GM12878 (cell line): Measurements from ENCODE around the gene DNAJA2. TPM values are rescaled to one million over a fixed set of nuclear protein-coding genes. Genes with fewer than 3 reads are reported as not detected.
A peak's percentile ranks its signal among the peaks of the same experiment; 100 is the strongest.

ENCODE experiments used
- ATAC-seq: fragments of 200-7000 bp; cut with Tn5 transposase; 3 replicates; pipeline ENCODE4 v1.9.1; 2020; ENCODE audit warnings: mild to moderate bottlenecking, moderate library complexity
- BruUV-seq: library from RNA; stranded (reverse); fragments of 400-500 nt; replicated peaks from 2 replicates; lab custom pipeline; 2021; lab: Mats Ljungman, UMichigan
- CTCF ChIA-PET: fragments of 300-600 bp; sonication (Branson Sonifier 250); formaldehyde crosslinking; extraction: SDS; loops from one replicate; lab custom pipeline; 2021; ENCODE audit warnings: inconsistent platforms; lab: Yijun Ruan, JAX
- POLR2A ChIA-PET: fragments of 350-600 bp; formaldehyde crosslinking; extraction: SDS; loops from one replicate; lab custom pipeline; 2021; ENCODE audit warnings: inconsistent platforms; lab: Charles Lee
- RAD21 ChIA-PET: fragments of 300-600 bp; sonication (Branson Sonifier 250); formaldehyde crosslinking; loops from one replicate; lab custom pipeline; 2023; ENCODE audit warnings: antibody characterized with exemption; ENCODE audit not compliant: unreplicated experiment; lab: Charles Lee
- SMC1A ChIA-PET: fragments of 300-600 bp; sonication (Branson Sonifier 250); formaldehyde crosslinking; loops from one replicate; lab custom pipeline; 2023; ENCODE audit not compliant: unreplicated experiment, uncharacterized antibody; lab: Charles Lee
- DNase-seq: peaks from one replicate; pipeline ENCODE4 v3.0.0-alpha.2; 2011; ENCODE audit warnings: low read depth, low spot score
- FAIRE-seq: peaks from 3 replicates; lab custom pipeline; 2011; peaks lifted over from hg19 to GRCh38; lab: Jason Lieb, UNC
- H2AFZ ChIP-seq: 2 replicates; pipeline ENCODE4 v1.6.0; 2011; ENCODE audit warnings: low read depth, low read length, control low read depth; ENCODE audit not compliant: control insufficient read depth
- H3K27ac ChIP-seq: 2 replicates; pipeline ENCODE4 v1.5.1; 2011; ENCODE audit warnings: control low read depth; ENCODE audit not compliant: control insufficient read depth, insufficient read depth
- H3K27me3 ChIP-seq, 2 experiments: replicated peaks in 1 of 2; 2 replicates each; pipeline versions ENCODE4 v1.6.0 to v1.6.1; 2011; ENCODE audit warnings: low read length in 1 of 2; ENCODE audit not compliant: control insufficient read depth in 2 of 2, insufficient read depth in 2 of 2
- H3K36me3 ChIP-seq, 2 experiments: 2 replicates each; pipeline ENCODE4 v1.5.1; 2011; ENCODE audit warnings: low read length in 1 of 2; ENCODE audit not compliant: control insufficient read depth in 2 of 2, insufficient read depth in 2 of 2
- H3K4me1 ChIP-seq: 2 replicates; pipeline ENCODE4 v1.6.1; 2011; ENCODE audit warnings: mild to moderate bottlenecking, low read length, moderate library complexity, mixed read lengths; ENCODE audit not compliant: control insufficient read depth, insufficient read depth
- H3K4me2 ChIP-seq: 2 replicates; pipeline ENCODE4 v1.6.0; 2011; ENCODE audit warnings: control low read depth; ENCODE audit not compliant: control insufficient read depth, insufficient read depth
- H3K4me3 ChIP-seq: fragments of 200-600 bp; sonication (generic); 2 replicates; pipeline ENCODE4 v1.5.1; 2016
- H3K79me2 ChIP-seq: 2 replicates; pipeline ENCODE4 v1.6.0; 2011; ENCODE audit warnings: low read length; ENCODE audit not compliant: control insufficient read depth, insufficient read depth
- H3K9ac ChIP-seq: 2 replicates; pipeline ENCODE4 v1.8.0; 2011; ENCODE audit warnings: low read length, control low read depth, mixed read lengths; ENCODE audit not compliant: control insufficient read depth, insufficient read depth
- H3K9me3 ChIP-seq: replicated peaks from 3 replicates; pipeline ENCODE4 v1.5.1; 2011; ENCODE audit warnings: mild to moderate bottlenecking, low read length; ENCODE audit not compliant: control insufficient read depth, insufficient read depth
- H4K20me1 ChIP-seq: 2 replicates; pipeline ENCODE4 v1.6.0; 2011; ENCODE audit not compliant: control insufficient read depth, insufficient read depth
- BCL11A ChIP-seq: IDR thresholded peaks from 2 replicates; pipeline ENCODE4 v1.6.1; 2011; ENCODE audit warnings: low read depth, low read length
- DPF2 ChIP-seq: fragments of 450-650 bp; IDR thresholded peaks from 2 replicates; pipeline ENCODE4 v1.6.1; 2017; ENCODE audit warnings: mild to moderate bottlenecking
- POLR2AphosphoS2 ChIP-seq: IDR thresholded peaks from 2 replicates; pipeline ENCODE4 v1.6.1; 2011; ENCODE audit warnings: low read depth, mild to moderate bottlenecking, low read length, improper control_type of control experiment, moderate library complexity
- RAD21 ChIP-seq: IDR thresholded peaks from 2 replicates; pipeline ENCODE4 v1.6.1; 2011; ENCODE audit warnings: mild to moderate bottlenecking, low read depth, low read length, moderate library complexity; ENCODE audit not compliant: insufficient read depth
- WGBS: methylation state at CpG from one replicate; pipeline ENCODE4 v1.1.6; 2016; ENCODE audit warnings: low lambda C conversion rate; ENCODE audit not compliant: insufficient replicate concordance, insufficient coverage; ENCODE audit errors: missing lambda C conversion rate; 5-methylcytosine and 5-hydroxymethylcytosine counted together
- in situ Hi-C: fragments of 300-500 bp; cut with MboI; formaldehyde crosslinking; loops from 9 replicates; pipeline ENCODE4 v1.14.3; 2018; ENCODE audit warnings: mixed read lengths
- intact Hi-C: fragments of 100-400 bp; cut with micrococcal nuclease; formaldehyde crosslinking; loops from one replicate; pipeline ENCODE4 v1.14.2; 2022; ENCODE audit not compliant: unreplicated experiment
- polyA plus RNA-seq, 11 experiments: library from polyadenylated mRNA; depleted of rRNA in 4 of 11; unstranded in 6 of 11; stranded (reverse) in 5 of 11; fragments of >200 nt; fragmentation: Nextera tagmentation in 4 of 11; fragmentation: Illumina TruSeq in 1 of 11; extraction: Ambion mirVana in 4 of 11; extraction: Trizol in 1 of 11; gene quantifications; 1 replicate in 1 of 11; 2 replicates in 10 of 11; pipeline versions ENCODE4 v1.2.1 to v1.2.3, GENCODE V29; 2011 to 2016; ENCODE audit warnings: inconsistent platforms in 2 of 11, missing spikeins in 2 of 11, low read depth in 1 of 11
- total RNA-seq, 4 experiments: library from RNA; depleted of rRNA in 3 of 4; stranded (reverse); fragments of >200 nt in 3 of 4; fragmentation: Illumina TruSeq in 1 of 4; extraction: Trizol in 1 of 4; gene quantifications; 2 replicates each; pipeline versions ENCODE4 v1.2.1 to v1.2.3, GENCODE V29; 2013 to 2021
- TF ChIP-seq, protein P1 (sequence below): fragments of 450-650 bp; IDR thresholded peaks from 2 replicates; pipeline ENCODE4 v1.6.1; 2017; ENCODE audit warnings: mild to moderate bottlenecking, moderate library complexity

Gene DNAJA2
- total and polyA plus RNA-seq, 10 of the 15 experiments (the other 5 are each of a cell fraction or from before 2014, with no cell fraction given), result 26.2 to 96.4 (median 58.1) TPM

DNA sequence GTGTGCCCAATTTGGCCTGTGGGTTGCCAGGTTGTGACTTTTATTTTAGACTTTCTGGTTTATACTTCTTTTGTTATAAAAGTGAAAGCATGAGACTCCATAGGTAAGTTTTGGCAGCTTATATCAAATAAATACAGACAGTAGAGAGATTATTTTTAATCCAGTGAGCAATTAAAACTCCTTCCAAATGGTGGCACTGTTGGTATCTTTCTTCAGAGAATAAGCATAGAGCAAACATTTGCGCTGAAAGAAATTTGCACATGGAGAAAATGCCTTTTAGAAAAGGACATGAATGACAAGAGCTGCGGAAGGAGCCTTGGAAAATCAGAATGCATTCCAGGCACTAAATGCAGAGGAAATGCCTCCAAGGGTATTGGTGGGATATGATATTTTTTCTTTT, 46.1 kb upstream of the DNAJA2 start:
- no peaks in the 10 kb centered on the region for H3K79me2 ChIP-seq
- H3K4me2 ChIP-seq, result no peak overlapping the region
- ATAC-seq (no peak), DNase-seq (no peak), FAIRE-seq (no peak)
- no peak overlapping the region for H3K4me3 ChIP-seq
- peaks cover 31% of the 10 kb centered on the region for H3K4me1 ChIP-seq
- no peak overlapping the region for H3K9ac ChIP-seq
- no peaks in the 10 kb centered on the region for H4K20me1 ChIP-seq
- SMC1A ChIA-PET, result interaction anchor here (0.7 to 3.6 kb wide), 13 partner anchors 9 to 1145 kb away, joined by 3 to 31 read pairs (median 5); partner anchors contain the start of genes DNAJA2 and NETO2
- in situ Hi-C loops (no loop called here), intact Hi-C loops (loop anchor here (5.0 kb wide), 1 partner anchor 123 kb away; the partner anchor contains the start of gene NETO2)
- H3K27me3 ChIP-seq, result no peaks in the 10 kb centered on the region
- 0 out of 2 replicates have a peak, but pooled peaks have one; percentile 5 for TF ChIP-seq RAD21
- no peak for TF ChIP-seq POLR2AphosphoS2
- H3K36me3 ChIP-seq, result no peaks in the 10 kb centered on the region
- no peak overlapping the region for H2AFZ ChIP-seq
- H3K27ac ChIP-seq, result no peak overlapping the region
- POLR2A ChIA-PET, result interaction anchor here (1.0 to 1.5 kb wide), 2 partner anchors 46 to 72 kb away, joined by 3 to 4 read pairs; partner anchors contain the start of gene DNAJA2
- H3K9me3 ChIP-seq, result no peaks in the 10 kb centered on the region; the same call in 2 of the 3 replicates
- BruUV-seq, result no TSS peak
- CTCF ChIA-PET, result interaction anchor here (0.6 to 3.4 kb wide), 18 partner anchors 11 to 484 kb away, joined by 3 to 41 read pairs (median 4); partner anchors contain the start of gene NETO2
- 96% methylated on average over 2 of the region's 2 CpGs for WGBS
- RAD21 ChIA-PET, result interaction anchor here (0.7 to 3.1 kb wide), 11 partner anchors 15 to 1145 kb away, joined by 3 to 29 read pairs (median 6); partner anchors contain the start of genes DNAJA2 and NETO2

GRCh38 chr16:47018223-47018891, 44.9 kb upstream of the DNAJA2 start:
- ATAC-seq, result peak; percentile 97
- Histone ChIP-seq H4K20me1 (no peaks in the 10 kb centered on the region), H3K79me2 (no peaks in the 10 kb centered on the region), H3K27me3 (no peaks in the 10 kb centered on the region), H3K4me3 (no peak overlapping the region), H2AFZ (no peak overlapping the region; the same call in 1 of the 2 replicates), H3K4me1 (peaks cover 31% of the 10 kb centered on the region), H3K9ac (no peak overlapping the region), H3K4me2 (peak overlapping the region; percentile 51; the same call in 1 of the 2 replicates), H3K27ac (peak overlapping the region; percentile 38; the same call in 1 of the 2 replicates), H3K9me3 (no peaks in the 10 kb centered on the region; the same call in 2 of the 3 replicates), H3K36me3 (no peaks in the 10 kb centered on the region)
- intact Hi-C loops, result loop anchor here (1.0 to 5.0 kb wide), 2 partner anchors 45 to 124 kb away; partner anchors contain the start of genes DNAJA2 and NETO2
- peak; percentile 98 for DNase-seq
- in situ Hi-C loops, result no loop called here
- no TSS peak for BruUV-seq
- CTCF ChIA-PET, result interaction anchor here (0.8 to 3.4 kb wide), 20 partner anchors 10 to 230 kb away, joined by 3 to 41 read pairs (median 5); no protein-coding TSS in a partner anchor
- RAD21 ChIA-PET, result interaction anchor here (0.6 to 3.1 kb wide), 15 partner anchors 16 to 1146 kb away, joined by 3 to 29 read pairs (median 4); partner anchors contain the start of genes DNAJA2 and NETO2
- POLR2A ChIA-PET, result interaction anchor here (0.6 to 1.5 kb wide), 4 partner anchors 42 to 1081 kb away, joined by 3 to 4 read pairs (median 4); no protein-coding TSS in a partner anchor
- peak; percentile 99 for FAIRE-seq
- SMC1A ChIA-PET, result interaction anchor here (0.6 to 3.6 kb wide), 18 partner anchors 12 to 1146 kb away, joined by 3 to 31 read pairs (median 4); partner anchors contain the start of genes DNAJA2 and NETO2
- WGBS, result 11% methylated on average over 14 of the region's 14 CpGs
- TF ChIP-seq, protein P1, sequence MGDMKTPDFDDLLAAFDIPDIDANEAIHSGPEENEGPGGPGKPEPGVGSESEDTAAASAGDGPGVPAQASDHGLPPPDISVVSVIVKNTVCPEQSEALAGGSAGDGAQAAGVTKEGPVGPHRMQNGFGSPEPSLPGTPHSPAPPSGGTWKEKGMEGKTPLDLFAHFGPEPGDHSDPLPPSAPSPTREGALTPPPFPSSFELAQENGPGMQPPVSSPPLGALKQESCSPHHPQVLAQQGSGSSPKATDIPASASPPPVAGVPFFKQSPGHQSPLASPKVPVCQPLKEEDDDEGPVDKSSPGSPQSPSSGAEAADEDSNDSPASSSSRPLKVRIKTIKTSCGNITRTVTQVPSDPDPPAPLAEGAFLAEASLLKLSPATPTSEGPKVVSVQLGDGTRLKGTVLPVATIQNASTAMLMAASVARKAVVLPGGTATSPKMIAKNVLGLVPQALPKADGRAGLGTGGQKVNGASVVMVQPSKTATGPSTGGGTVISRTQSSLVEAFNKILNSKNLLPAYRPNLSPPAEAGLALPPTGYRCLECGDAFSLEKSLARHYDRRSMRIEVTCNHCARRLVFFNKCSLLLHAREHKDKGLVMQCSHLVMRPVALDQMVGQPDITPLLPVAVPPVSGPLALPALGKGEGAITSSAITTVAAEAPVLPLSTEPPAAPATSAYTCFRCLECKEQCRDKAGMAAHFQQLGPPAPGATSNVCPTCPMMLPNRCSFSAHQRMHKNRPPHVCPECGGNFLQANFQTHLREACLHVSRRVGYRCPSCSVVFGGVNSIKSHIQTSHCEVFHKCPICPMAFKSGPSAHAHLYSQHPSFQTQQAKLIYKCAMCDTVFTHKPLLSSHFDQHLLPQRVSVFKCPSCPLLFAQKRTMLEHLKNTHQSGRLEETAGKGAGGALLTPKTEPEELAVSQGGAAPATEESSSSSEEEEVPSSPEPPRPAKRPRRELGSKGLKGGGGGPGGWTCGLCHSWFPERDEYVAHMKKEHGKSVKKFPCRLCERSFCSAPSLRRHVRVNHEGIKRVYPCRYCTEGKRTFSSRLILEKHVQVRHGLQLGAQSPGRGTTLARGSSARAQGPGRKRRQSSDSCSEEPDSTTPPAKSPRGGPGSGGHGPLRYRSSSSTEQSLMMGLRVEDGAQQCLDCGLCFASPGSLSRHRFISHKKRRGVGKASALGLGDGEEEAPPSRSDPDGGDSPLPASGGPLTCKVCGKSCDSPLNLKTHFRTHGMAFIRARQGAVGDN, result 0 out of 2 replicates have a peak, but pooled peaks have one; percentile 17
- peak; percentile 42 for TF ChIP-seq BCL11A
- TF ChIP-seq DPF2, result peak; percentile 64
